Pancreas (tissue), 10 donors: ENCODE measurements around the gene SPRN. TPM values are rescaled to one million over a fixed set of nuclear protein-coding genes. Genes with fewer than 3 reads are reported as not detected.
"Not testable (repeated sequence)": the region's sequence is repeated elsewhere in the genome, so short reads cannot be mapped to it uniquely, and the experiment has no call there.

Experiments
- ATAC-seq, 4 donors: fragments of 200-7000 bp; cut with Tn5 transposase; one replicate each; pipeline versions ENCODE4 v1.8.0 to v1.9.1; 2020; ENCODE audit warnings: mild to moderate bottlenecking in 4 of 4, moderate library complexity in 4 of 4
- DNase-seq, 6 donors: peaks; one replicate each; pipeline ENCODE4 v3.0.0-alpha.2; 2020
- FAIRE-seq: peaks from 2 replicates; lab custom pipeline; 2012; peaks lifted over from hg19 to GRCh38; lab: Jason Lieb, UNC
- H3K27ac ChIP-seq, 4 donors: fragments of 200-600 bp; sonication (generic); 1 replicate in 3 of 4; 2 replicates in 1 of 4; pipeline versions ENCODE4 v1.5.0 to v1.8.0; 2020
- H3K27me3 ChIP-seq, 4 donors: fragments of 200-600 bp; one replicate each; pipeline ENCODE4 v1.8.0; 2021
- H3K36me3 ChIP-seq, 3 donors: fragments of 200-600 bp; sonication (generic) in 1 of 3; one replicate each; pipeline versions ENCODE4 v1.5.0 to v1.8.0; 2020 to 2021
- H3K4me1 ChIP-seq, 3 donors: fragments of 200-600 bp; one replicate each; pipeline ENCODE4 v1.8.0; 2021
- H3K4me3 ChIP-seq, 4 donors: fragments of 200-600 bp; sonication (generic) in 2 of 4; one replicate each; pipeline versions ENCODE4 v1.5.0 to v1.8.0; 2020 to 2021
- H3K9me3 ChIP-seq, 4 donors: fragments of 200-600 bp; one replicate each; pipeline ENCODE4 v1.8.0; 2021
- CTCF ChIP-seq, 4 donors: fragments of 200-600 bp; sonication (generic) in 3 of 4; IDR thresholded peaks; one replicate each; pipeline versions ENCODE4 v1.5.0 to v1.8.0; 2021; ENCODE audit warnings: antibody characterized with exemption in 4 of 4
- WGBS, 2 donors: extraction: QIAGEN DNeasy Blood & Tissue Kit; methylation state at CpG; one replicate each; pipeline ENCODE4 v1.1.7; 2013; 5-methylcytosine and 5-hydroxymethylcytosine counted together
- intact Hi-C, 3 donors: fragments of 100-400 bp; cut with DNase I; formaldehyde crosslinking; loops; one replicate each; pipeline versions ENCODE4 v1.11.1 to v1.14.2; 2022
- polyA plus RNA-seq, 2 donors: library from polyadenylated mRNA; stranded (reverse); fragments of 200-250 nt; gene quantifications; one replicate each; pipeline ENCODE4 v1.2.3, GENCODE V29; 2013
- total RNA-seq, 6 donors: library from RNA; stranded (reverse); fragmentation: NEBNext Ultra II Directional in 4 of 6; extraction: Animal tissue kit (Norgen Biotek cat#: 25700) in 4 of 6; gene quantifications; one replicate each; pipeline versions ENCODE4 v1.2.1 to v1.2.4, GENCODE V29; 2021 to 2023
- donor health status: healthy with polysubstance abuse.
- donor health status: DM: no; HTN: no; CAD: no; lungs with moderate emphysema.
- donor health status: DM: no; HTN: no; CAD: no.
- donor health status: control.
- donor health status: control.
- donor health status: Bipolar disorder and iron deficiency.
- donor health status: DM: yes; HTN: yes; CAD: no.
- donor health status: DM: no; HTN: no; CAD: no.
- donor health status: DM: no; HTN: no; CAD: no.
- donor health status: DM: yes; HTN: yes; CAD: no.

SPRN gene
- total and polyA plus RNA-seq, 8 donors = 0.03 to 0.87 (median 0.09) TPM; not detected in 3

- peak within 1 kb of the TSS; percentile 38 to 70 (median 58) for H3K27ac ChIP-seq
- H3K36me3 ChIP-seq = no peaks in the 10 kb centered on the region
- intact Hi-C loops = no loop called here
- ATAC-seq (peak; percentile 63 to 74 (median 66)), FAIRE-seq (no peak), DNase-seq (peak; percentile 68 to 92 (median 78))
- no peaks in the 10 kb centered on the region for H3K9me3 ChIP-seq
- H3K27me3 ChIP-seq = no peaks in the 10 kb centered on the region
- no peak for TF ChIP-seq CTCF (IDR thresholded peaks at IDR 0.05)
- peaks cover 0 to 4% (median 0%) of the 10 kb centered on the region in 3 donors for H3K4me1 ChIP-seq
- peak within 1 kb of the TSS; percentile 71 to 88 (median 86) for H3K4me3 ChIP-seq
- WGBS, 2 donors = 3 to 12% methylated on average over 18 to 67 of the region's 78 CpGs
Observed at GRCh38 chr10:133379152-133379800, 45.1 kb downstream of the SPRN start, which contains the start of gene PAOX. Gene PAOX, plus strand, starts transcription at chr10:133379262. Its CDS starts 55 bp downstream, at chr10:133379317.

- Histone ChIP-seq H3K36me3 (no peaks in the 10 kb centered on the region), H3K27ac (peak overlapping the region; percentile 13 to 70 (median 58)), H3K27me3 (no peaks in the 10 kb centered on the region), H3K4me3 (peak overlapping the region; percentile 29 to 88 (median 86)), H3K4me1 (peaks cover 0 to 6% (median 0%) of the 10 kb centered on the region in 3 donors), H3K9me3 (no peaks in the 10 kb centered on the region)
- FAIRE-seq (no peak), DNase-seq (peak in 5 of 6 donors; percentile 62 to 83 (median 68)), ATAC-seq (peak; percentile 78 to 83 (median 82))
- TF ChIP-seq CTCF (IDR thresholded peaks at IDR 0.05) = no peak
- 0% methylated on average over 77 to 82 of the region's 90 CpGs for WGBS, 2 donors
- intact Hi-C loops = no loop called here
Observed at GRCh38 chr10:133378251-133379096, 46.0 kb downstream of the SPRN start.

- peak in 1 of 6 donors; percentile 57 for DNase-seq
- TF ChIP-seq CTCF (IDR thresholded peaks at IDR 0.05) = no peak
- no peak for FAIRE-seq
- peaks cover 0 to 6% (median 0%) of the 10 kb centered on the region in 3 donors for H3K4me1 ChIP-seq
- peak in 1 of 4 donors; percentile 4 for ATAC-seq
- H3K4me3 ChIP-seq = peak overlapping the region; percentile 29 to 88 (median 86)
- no peaks in the 10 kb centered on the region for H3K27me3 ChIP-seq
- WGBS, 2 donors = 21 to 28% methylated on average over 17 to 20 of the region's 20 CpGs
- peak overlapping the region; percentile 13 to 70 (median 58) for H3K27ac ChIP-seq
- H3K9me3 ChIP-seq = no peaks in the 10 kb centered on the region
- H3K36me3 ChIP-seq = no peaks in the 10 kb centered on the region
- intact Hi-C loops = no loop called here
Observed at GRCh38 chr10:133377818-133378250, 46.6 kb downstream of the SPRN start.

GRCh38 chr10:133377025-133377817, 47.2 kb downstream of the SPRN start:
- peaks cover 0 to 7% (median 0%) of the 10 kb centered on the region in 3 donors for H3K4me1 ChIP-seq
- DNase-seq (peak in 2 of 6 donors; percentile 16 to 40), ATAC-seq (no peak), FAIRE-seq (no peak)
- H3K36me3 ChIP-seq = no peaks in the 10 kb centered on the region
- H3K27ac ChIP-seq = no peak overlapping the region
- WGBS, 2 donors = 83 to 89% methylated on average over 30 of the region's 30 CpGs
- H3K4me3 ChIP-seq = no peak overlapping the region
- TF ChIP-seq CTCF (IDR thresholded peaks at IDR 0.05) = no peak
- H3K9me3 ChIP-seq = no peaks in the 10 kb centered on the region
- H3K27me3 ChIP-seq = no peaks in the 10 kb centered on the region
- intact Hi-C loops = no loop called here

GRCh38 chr10:133376183-133376582, 48.2 kb downstream of the SPRN start:
- H3K9me3 ChIP-seq, ATAC-seq, intact Hi-C loops, H3K27ac ChIP-seq, H3K4me3 ChIP-seq, H3K36me3 ChIP-seq, H3K27me3 ChIP-seq, FAIRE-seq, H3K4me1 ChIP-seq, DNase-seq: not testable (repeated sequence)
- WGBS, 2 donors = 75 to 92% methylated on average over 5 of the region's 5 CpGs
